HFF-Myc (cell line): ENCODE results near the gene FEM1B.

Experiments used
- DNase-seq: peaks from one replicate; pipeline ENCODE4 v3.0.0-alpha.2; 2011; ENCODE audit warnings: low read depth; ENCODE audit errors: extremely low read depth
- H3K4me3 ChIP-seq: replicated peaks from 2 replicates; pipeline ENCODE4 v1.5.1; 2011; ENCODE audit warnings: low read depth, mild to moderate bottlenecking, control low read depth, low read length
- CTCF ChIP-seq: IDR thresholded peaks from 2 replicates; pipeline ENCODE4 v1.5.1; 2012; ENCODE audit warnings: mild to moderate bottlenecking, low read depth, low read length, control low read depth; ENCODE audit errors: missing control alignments

The FEM1B gene

GRCh38 chr15:68268405-68268804, 9.1 kb upstream of the FEM1B start:
- no peak for TF ChIP-seq CTCF
- no peak for DNase-seq
- H3K4me3 ChIP-seq: no peak overlapping the region

GRCh38 chr15:68271854-68272471, 5.6 kb upstream of the FEM1B start:
- peak overlapping the region; percentile 14; the same call in 1 of the 2 replicates for H3K4me3 ChIP-seq
- DNase-seq: no peak
- TF ChIP-seq CTCF: no peak

GRCh38 chr15:68272721-68273271, 4.7 kb upstream of the FEM1B start:
- no peak for TF ChIP-seq CTCF
- DNase-seq: peak; percentile 63
- no peak overlapping the region for H3K4me3 ChIP-seq

GRCh38 chr15:68274201-68274848, 3.2 kb upstream of the FEM1B start:
- no peak for DNase-seq
- H3K4me3 ChIP-seq: no peak overlapping the region
- no peak for TF ChIP-seq CTCF

GRCh38 chr15:68275165-68275746, 2.3 kb upstream of the FEM1B start:
- no peak for DNase-seq
- H3K4me3 ChIP-seq: no peak overlapping the region
- no peak for TF ChIP-seq CTCF

- DNase-seq: no peak
- H3K4me3 ChIP-seq: peak overlapping the region; percentile 64
- TF ChIP-seq CTCF: no peak
Observed at GRCh38 chr15:68276668-68277067, 877 bp upstream of the FEM1B start.
